NAMALWA (cell line): ENCODE measurements around the gene NAA40.

Experiments
- DNase-seq: peaks from one replicate; pipeline ENCODE4 v3.0.0-alpha.2; 2015; ENCODE audit warnings: low spot score

Gene NAA40

GRCh38 chr11:63913866-63914830, 24.7 kb upstream of the NAA40 start:
- DNase-seq = no peak

GRCh38 chr11:63914896-63915691, 23.7 kb upstream of the NAA40 start:
- DNase-seq = no peak

GRCh38 chr11:63915961-63916836, 22.6 kb upstream of the NAA40 start:
- DNase-seq = no peak

DNA sequence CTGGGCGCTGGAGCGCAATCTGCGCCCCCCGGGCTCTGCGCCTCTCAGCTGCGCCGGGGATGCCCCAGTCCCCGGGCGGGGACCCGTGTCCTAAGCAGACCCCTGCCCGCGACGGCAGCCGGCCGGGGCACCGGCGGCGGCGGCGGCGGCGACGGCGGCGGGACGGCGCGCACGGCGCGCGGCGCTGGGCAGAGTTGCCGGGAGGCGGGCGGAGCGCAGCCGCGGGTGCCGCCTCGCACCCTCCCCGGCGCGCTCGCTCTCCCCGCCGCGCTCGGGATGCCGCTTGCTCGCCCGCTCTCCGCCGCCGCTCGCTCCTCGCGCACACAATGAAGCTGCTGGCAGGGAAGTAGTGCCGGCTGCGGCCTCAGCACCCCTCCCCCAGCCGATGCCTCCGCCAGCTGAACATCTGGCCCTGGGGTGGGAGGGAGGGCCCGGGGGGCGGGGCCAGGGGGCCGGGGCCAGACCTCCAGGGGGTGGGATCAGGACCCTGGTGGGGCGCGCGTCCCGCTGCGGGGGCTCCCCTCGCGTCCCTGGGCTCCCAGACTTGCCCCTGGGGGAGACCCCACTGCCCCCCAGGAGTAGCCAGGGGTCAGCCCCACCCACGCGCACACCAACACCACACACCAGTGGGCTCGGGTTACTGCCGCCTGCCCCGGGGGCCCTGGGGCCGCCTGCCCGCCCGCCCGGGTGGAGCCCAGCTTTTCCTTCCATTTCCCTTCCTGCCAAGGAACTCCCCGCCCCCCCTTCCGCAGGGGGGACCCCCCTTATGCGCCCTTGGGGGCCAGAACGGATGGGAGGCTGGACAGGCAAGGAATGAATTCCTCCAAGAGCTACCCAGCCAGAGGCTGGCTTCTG, 21.7 kb upstream of the NAA40 start, which contains the start of gene RCOR2:
RCOR2 (minus strand) TSS at position 328 of the 855 bp plus-strand sequence. CDS start 708 bp downstream, outside the sequence.
- DNase-seq = peak; percentile 90

DNA sequence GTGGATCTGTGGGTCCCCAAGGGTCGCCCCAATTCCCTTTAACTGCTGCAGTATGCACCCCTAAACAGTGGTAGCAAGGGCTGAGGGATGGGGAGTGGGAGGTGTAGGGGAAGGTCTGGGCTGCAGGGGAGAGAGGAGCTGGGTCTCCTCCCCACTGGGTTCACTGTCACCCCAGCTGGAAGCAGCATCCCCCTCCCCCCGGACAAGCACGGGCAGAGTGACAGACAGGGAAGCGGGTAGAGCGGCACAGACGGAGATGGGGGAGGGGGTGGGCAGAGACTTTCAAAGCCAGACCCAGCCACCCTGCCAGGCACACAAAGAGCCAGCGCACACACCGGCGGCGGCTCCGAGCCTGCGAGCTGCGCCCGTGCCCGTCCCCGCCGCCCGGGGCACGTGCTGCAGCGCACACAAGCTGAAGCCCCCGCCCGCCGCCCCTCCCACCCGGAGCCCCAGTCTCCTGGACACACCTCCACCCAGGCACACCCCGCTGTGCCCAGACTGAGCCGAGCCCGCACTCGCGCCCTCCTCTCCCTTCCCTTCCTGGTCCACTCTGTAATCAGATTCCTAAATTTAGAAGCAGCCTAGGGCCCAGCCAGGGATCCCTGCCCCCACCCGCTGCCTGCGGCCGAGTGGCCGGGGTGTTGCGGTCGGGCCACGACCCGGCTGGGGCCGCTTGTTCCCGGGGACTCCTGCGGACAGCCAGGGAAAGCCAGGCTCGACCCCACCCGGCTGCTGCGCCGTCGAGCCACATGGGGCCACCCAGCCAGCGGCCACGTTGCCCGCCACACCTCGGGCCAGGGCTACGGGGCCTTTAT, 20.9 kb upstream of the NAA40 start:
- DNase-seq = peak; percentile 46

DNA sequence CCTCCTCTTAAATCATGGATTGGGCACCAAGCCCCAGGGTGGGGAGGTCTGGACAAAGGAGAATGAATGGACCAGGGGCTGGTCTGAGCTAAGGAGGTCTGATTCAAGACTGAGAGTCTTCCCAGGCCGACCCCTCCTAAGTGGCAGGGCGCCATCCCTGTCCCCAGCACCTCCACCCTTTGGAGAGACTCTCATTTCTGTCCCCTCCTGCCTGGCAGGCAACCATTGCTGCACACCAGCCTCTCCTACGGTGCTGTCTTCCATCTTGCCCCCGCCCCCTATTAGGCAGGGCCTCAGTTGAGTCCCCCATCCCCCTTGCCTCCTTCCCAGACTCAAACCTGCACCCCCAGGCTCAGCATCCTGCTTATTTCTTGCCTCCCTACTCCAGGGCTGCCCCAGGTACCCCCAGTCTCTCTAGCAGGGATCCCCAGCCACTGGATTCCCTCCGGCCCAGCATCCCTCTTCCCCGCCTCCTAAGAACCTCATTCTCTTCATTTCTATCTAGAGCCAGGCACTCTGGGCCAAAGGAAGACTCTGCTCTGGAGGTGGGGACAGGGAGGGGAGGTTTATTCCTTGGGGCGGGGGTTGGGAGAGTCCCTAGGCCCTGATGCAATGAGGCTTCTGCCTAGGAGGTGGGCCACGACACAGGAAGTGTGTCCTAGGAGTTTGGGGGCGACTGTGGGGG, 20.2 kb upstream of the NAA40 start:
- no peak for DNase-seq

DNA sequence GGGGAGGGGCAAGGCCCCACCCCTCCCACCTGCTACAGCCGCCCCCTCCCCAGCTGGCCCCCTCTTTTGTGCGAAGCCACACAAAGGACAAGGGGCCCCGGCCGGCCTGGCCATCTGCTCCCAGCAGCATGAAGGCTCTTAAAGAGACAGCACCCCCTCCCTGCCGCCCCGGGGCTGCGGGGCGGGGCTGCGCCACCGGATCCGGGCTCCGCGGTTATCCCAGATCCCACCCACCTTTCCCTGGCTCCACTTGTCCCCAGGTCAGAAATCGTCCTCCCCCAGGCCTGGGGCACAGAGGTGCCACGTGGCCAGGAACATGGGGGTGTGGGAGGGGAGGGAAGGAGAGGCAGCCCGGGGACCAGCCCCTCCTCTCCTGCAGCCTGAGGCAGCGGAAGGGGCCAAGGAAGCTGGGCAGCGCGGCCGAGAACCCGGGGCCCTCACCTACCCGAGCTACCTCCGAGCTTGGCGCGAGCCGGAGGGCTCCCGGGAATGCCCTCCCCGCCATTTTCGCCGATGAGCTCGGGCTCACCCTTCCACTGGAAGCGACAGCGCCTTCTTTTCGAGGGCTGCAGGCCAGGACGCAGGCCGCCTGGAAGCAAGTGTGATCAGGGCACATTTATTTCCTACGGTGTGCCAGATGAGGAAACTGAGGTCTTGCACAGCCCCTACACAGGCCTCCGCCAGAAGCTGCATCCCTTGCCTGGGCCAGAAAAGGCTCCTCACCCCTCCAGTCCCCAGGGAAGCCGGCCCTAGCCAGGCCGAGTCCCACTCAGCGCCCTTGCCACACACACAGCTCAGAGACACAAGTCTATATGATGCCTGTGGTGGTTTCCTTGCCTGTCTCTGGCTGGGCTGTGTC, 19.3 kb upstream of the NAA40 start:
- no peak for DNase-seq

DNA sequence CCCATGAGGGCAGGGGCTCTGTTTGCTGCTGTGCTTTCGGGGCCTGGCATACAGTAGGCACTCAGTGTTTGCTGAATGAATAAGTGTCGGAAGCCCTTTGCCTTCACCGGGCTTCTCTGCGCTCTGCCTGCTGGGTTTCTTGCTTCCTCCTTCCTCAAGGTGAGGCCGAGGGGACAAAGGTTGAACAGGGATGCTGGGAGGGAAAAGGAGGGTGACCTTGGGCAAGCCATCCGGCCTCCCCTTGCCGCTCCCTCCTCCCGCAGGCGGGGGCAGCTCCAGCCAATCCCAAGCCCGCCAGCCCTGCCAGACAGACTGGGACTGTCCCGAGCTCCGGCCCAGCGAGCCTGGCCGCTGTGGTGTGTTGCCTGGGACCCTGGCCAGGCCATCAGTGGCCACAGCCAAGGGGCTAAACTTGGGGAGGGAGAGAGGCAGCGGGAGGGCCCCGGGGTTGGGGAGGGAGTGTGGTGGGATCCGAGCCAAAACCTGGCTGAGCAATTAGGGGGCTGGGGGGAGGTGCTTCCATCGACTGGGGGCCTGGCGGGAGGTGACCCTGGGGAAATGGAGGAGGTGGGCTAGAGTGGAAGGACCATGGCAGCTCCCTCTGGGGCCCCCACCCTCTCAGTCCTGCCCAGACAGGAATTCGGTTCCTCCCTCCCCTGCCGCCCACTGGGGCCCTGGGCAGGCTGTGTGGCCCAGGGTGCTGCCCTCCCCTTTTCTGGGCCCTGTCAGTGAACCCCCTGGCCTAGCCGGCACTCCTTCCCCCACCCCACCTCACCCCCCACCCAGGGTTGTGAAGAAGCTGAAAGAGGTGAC, 18.5 kb upstream of the NAA40 start:
- DNase-seq = no peak

DNA sequence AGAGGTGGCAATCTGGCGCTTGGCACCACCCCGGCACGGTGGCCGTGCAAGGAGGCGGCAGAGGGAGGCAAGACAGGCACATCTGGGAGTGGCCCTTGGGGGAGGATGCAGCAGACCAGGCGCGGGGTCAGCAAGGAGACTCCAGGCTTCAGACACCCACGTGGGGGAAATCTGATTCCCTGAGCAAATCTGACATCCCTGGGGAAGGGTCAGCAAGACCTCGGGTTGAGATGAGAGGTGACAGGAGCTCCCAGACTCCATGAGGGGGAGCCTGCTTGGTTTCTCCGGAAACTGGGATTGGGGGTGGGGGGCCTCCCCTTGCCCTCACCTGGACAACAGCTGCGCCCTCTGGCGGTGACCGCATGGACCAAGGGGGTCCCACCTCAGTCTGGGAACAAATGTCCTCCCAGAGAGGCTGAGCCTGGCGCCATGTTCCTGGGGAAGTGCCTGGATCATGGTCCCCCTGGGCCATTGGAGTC, 17.8 kb upstream of the NAA40 start:
- DNase-seq = peak; percentile 50

DNA sequence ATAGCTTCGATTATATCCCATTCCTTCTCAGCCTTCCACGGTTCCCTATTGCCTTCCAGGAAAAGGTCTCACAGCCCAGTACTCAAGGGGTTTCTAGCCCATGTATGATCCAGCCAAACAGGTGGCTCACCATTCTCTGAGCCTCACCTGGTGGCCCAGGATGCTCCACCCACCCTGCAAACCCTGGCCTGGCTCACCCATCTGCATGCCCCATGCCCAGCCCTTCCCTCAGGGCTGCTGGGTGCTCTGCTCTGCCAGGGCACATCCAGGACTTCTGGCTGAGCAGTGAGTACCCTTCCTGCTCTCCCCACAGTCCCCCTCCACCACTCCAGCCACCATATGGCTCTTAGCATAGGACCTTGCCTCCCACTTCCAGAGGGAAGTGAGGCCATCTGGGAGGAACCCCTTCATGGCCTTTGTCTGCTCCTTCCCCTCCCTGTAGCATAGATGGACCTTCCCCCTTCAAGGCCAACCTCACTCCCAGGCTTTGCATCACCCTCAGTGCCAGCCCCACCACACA, 16.1 kb upstream of the NAA40 start:
- no peak for DNase-seq

DNA sequence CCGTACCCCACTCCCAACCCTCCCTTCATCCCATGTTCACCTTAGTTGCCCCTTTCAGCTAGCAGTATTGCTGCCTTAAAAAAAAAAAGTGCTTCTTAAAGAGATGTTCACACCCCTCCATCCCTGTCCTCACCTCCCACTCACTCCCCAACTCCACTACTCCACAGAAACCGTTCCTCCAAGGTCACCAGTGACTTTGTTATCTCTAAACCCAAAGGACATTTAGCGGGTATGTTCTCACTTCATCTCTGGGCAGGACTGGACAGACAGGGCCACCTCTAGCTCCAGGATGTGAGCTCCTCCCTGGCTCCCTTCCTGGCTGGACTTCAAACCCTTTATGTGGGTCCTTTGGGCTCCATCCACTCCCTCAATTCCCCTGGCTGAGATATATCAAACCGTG, 15.5 kb upstream of the NAA40 start:
- DNase-seq = no peak

GRCh38 chr11:63929616-63930015, 9.2 kb upstream of the NAA40 start:
- DNase-seq = no peak

DNA sequence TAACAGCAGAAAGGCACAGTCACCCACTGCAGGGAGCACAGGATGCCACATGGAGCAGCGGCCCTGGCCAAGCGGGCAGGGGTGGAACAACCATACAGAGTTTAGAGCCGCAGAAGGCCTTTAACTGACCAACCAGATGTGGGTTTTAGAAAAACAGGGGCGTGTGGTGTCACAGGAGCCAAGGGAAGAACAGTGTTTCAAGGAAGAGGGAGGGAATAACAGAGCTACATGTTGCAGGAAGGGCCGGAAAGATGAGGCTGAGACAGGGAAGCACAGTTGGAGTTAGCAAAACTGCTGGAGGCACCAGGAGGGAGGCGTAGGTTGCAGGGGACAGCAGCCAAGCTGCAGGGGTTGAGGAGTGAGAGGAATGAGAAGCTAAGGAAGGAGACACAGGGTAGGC, 7.8 kb upstream of the NAA40 start:
- DNase-seq = no peak

GRCh38 chr11:63931876-63932275, 6.9 kb upstream of the NAA40 start:
- DNase-seq = no peak

DNA sequence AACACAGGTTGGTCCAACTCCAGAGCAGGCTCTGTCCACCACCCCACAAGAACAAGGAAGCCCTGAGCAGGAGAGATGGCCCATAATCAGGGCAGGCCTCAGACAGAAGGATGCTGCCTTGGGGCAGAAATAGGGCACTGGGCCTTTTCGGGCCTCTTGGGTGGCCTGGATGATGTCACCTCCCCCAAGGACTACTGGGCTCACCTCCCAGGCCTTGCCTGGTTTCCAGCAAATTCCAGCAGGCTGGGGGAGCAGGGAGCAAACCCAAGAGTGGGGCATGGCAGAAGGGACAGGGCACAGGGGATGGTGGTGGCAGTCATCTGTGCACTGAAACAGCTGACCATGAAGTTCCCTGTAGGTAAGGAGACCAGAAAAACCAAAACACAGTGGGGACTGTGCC, 5.3 kb upstream of the NAA40 start:
- no peak for DNase-seq

GRCh38 chr11:63937713-63938478, 906 bp upstream of the NAA40 start:
- DNase-seq = no peak
